HG02870 (cell line): ENCODE data around the gene ABCB1.
"Not testable (repeated sequence)": the region's sequence is repeated elsewhere in the genome, so short reads cannot be mapped to it uniquely, and the experiment has no call there.

Experiments used
- ATAC-seq: cut with Tn5 transposase; IDR thresholded peaks from one replicate; pipeline ENCODE4 v1.9.1; 2021; ENCODE audit warnings: mild to moderate bottlenecking, moderate library complexity; ENCODE audit not compliant: unreplicated experiment

The ABCB1 gene

GRCh38 chr7:87474533-87475358 lies 125.9 kb downstream of the ABCB1 start:
- peak; percentile 75 for ATAC-seq

- peak; percentile 1 for ATAC-seq
These were observed 126.7 kb downstream of the ABCB1 start for GRCh38 chr7:87473986-87474385.

GRCh38 chr7:87473192-87473591 lies 127.5 kb downstream of the ABCB1 start:
- no peak for ATAC-seq

GRCh38 chr7:87471473-87471872 lies 129.2 kb downstream of the ABCB1 start:
- no peak for ATAC-seq

- ATAC-seq: not testable (repeated sequence)
These were observed 131.5 kb downstream of the ABCB1 start for GRCh38 chr7:87469204-87469603.

GRCh38 chr7:87465534-87465880 lies 135.2 kb downstream of the ABCB1 start:
- not testable (repeated sequence) for ATAC-seq

GRCh38 chr7:87464830-87465533 lies 135.7 kb downstream of the ABCB1 start:
- not testable (repeated sequence) for ATAC-seq

GRCh38 chr7:87463982-87464381 lies 136.7 kb downstream of the ABCB1 start:
- ATAC-seq: no peak

GRCh38 chr7:87460444-87460843 lies 140.2 kb downstream of the ABCB1 start:
- not testable (repeated sequence) for ATAC-seq

GRCh38 chr7:87459941-87460340 lies 140.7 kb downstream of the ABCB1 start:
- no peak for ATAC-seq

- no peak for ATAC-seq
These were observed 142.5 kb downstream of the ABCB1 start for GRCh38 chr7:87458148-87458547.

GRCh38 chr7:87456247-87456646 lies 144.4 kb downstream of the ABCB1 start:
- no peak for ATAC-seq
